Endothelial cell (in vitro differentiated cells): Measurements from ENCODE around the gene KRT38. TPM values are rescaled to one million over a fixed set of nuclear protein-coding genes. Genes with fewer than 3 reads are reported as not detected.

Source experiments
- DNase-seq: peaks from one replicate; pipeline ENCODE4 v3.0.0; 2021; ENCODE audit warnings: low spot score
- H3K27ac Mint-ChIP-seq: one replicate; pipeline ENCODE4 v1.8.0; 2021; ENCODE audit warnings: mixed read lengths, inconsistent platforms; ENCODE audit not compliant: unreplicated experiment
- H3K27me3 Mint-ChIP-seq: one replicate; pipeline ENCODE4 v1.8.0; 2021; ENCODE audit warnings: mild to moderate bottlenecking, moderate library complexity, mixed read lengths, inconsistent platforms; ENCODE audit not compliant: unreplicated experiment
- H3K36me3 Mint-ChIP-seq: one replicate; pipeline ENCODE4 v1.8.0; 2021; ENCODE audit warnings: mild to moderate bottlenecking, low read depth, mixed read lengths, inconsistent platforms; ENCODE audit not compliant: unreplicated experiment
- H3K4me1 Mint-ChIP-seq: one replicate; pipeline ENCODE4 v1.8.0; 2021; ENCODE audit warnings: mild to moderate bottlenecking, mixed read lengths, inconsistent platforms; ENCODE audit not compliant: unreplicated experiment
- H3K4me3 Mint-ChIP-seq: one replicate; pipeline ENCODE4 v1.8.0; 2021; ENCODE audit warnings: mild to moderate bottlenecking, mixed read lengths, inconsistent platforms; ENCODE audit not compliant: unreplicated experiment
- H3K9me3 Mint-ChIP-seq: one replicate; pipeline ENCODE4 v1.8.0; 2021; ENCODE audit warnings: mixed read lengths, inconsistent platforms; ENCODE audit not compliant: unreplicated experiment
- total RNA-seq: library from RNA; stranded (reverse); fragmentation: NEBNext Ultra II Directional; extraction: Animal tissue kit (Norgen Biotek cat#: 25700); gene quantifications from one replicate; pipeline ENCODE4 v1.2.1, GENCODE V29; 2021; ENCODE audit not compliant: unreplicated experiment
- TF ChIP-seq, protein P1 (sequence below): fragments of 200-600 bp; sonication (generic); IDR thresholded peaks from one replicate; pipeline ENCODE4 v1.5.0; 2021; ENCODE audit warnings: antibody characterized with exemption; ENCODE audit not compliant: unreplicated experiment

Gene KRT38
- total RNA-seq, 1 donor from 2014 or later: not detected

DNA sequence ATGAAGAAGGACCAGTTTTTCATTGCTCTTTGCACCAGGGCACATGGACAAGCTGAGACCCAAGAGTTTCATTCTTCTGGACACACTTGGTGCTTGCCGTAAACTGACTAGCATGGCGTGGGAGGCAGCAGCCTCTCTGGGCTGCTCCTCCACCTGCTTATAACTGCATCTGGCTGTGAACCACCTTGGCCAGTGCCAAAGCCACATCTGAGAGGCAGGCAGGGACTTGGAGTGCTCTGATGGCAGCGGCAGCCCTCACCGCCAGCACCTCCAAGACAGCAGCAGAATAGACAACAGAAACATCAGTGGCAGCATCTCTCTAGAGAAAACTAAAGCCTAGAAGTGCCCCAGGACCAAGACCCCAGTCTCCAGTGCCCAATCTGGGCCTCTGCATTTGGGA is 21.1 kb downstream of the KRT38 start:
- Mint-ChIP-seq H3K27me3 (peaks cover 1% of the 10 kb centered on the region), H3K9me3 (no peaks in the 10 kb centered on the region), H3K27ac (no peak overlapping the region), H3K4me3 (no peak overlapping the region), H3K4me1 (no peaks in the 10 kb centered on the region), H3K36me3 (no peaks in the 10 kb centered on the region)
- TF ChIP-seq, protein P1, sequence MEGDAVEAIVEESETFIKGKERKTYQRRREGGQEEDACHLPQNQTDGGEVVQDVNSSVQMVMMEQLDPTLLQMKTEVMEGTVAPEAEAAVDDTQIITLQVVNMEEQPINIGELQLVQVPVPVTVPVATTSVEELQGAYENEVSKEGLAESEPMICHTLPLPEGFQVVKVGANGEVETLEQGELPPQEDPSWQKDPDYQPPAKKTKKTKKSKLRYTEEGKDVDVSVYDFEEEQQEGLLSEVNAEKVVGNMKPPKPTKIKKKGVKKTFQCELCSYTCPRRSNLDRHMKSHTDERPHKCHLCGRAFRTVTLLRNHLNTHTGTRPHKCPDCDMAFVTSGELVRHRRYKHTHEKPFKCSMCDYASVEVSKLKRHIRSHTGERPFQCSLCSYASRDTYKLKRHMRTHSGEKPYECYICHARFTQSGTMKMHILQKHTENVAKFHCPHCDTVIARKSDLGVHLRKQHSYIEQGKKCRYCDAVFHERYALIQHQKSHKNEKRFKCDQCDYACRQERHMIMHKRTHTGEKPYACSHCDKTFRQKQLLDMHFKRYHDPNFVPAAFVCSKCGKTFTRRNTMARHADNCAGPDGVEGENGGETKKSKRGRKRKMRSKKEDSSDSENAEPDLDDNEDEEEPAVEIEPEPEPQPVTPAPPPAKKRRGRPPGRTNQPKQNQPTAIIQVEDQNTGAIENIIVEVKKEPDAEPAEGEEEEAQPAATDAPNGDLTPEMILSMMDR: no peak
- no peak for DNase-seq

DNA sequence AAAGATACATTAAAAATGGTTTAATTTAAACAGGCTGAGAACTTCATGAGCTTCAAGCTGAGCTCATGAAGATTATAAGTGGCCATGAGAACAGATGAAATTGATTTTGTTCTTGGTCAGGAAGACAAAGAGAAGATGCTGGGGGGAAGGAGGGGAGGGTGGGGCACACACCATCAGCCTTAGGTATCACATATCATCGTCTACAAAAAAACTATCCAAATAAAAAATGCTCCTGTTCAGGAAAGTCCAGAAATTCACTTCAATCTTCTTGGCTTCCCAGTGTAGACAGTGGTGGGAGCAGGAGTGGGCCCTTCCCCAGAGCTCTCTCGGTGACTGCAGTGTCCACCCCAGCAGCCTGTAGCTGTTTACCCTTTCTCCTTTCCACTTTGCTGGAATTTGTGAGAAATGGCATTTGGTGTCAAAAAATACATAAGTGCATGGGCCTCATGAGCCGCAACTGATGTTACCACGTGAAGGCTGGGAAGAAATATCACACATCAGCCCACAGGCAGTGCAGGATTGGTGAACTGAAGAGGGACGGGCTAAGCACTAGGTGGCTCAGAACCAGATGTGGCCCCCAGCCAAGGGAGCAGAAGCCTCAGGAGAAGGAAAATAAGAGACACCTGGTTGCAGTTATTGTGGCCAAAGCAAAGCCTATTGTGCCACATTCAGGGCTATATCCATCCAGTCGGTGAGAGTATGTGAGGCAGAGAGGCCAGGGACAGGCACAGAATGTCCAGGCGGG is 22.5 kb downstream of the KRT38 start:
- no peak overlapping the region for H3K4me3 Mint-ChIP-seq
- no peak for DNase-seq
- H3K9me3 Mint-ChIP-seq: no peaks in the 10 kb centered on the region
- TF ChIP-seq, protein P1: no peak
- no peak overlapping the region for H3K27ac Mint-ChIP-seq
- H3K4me1 Mint-ChIP-seq: no peaks in the 10 kb centered on the region
- H3K36me3 Mint-ChIP-seq: no peaks in the 10 kb centered on the region
- H3K27me3 Mint-ChIP-seq: peaks cover 1% of the 10 kb centered on the region

DNA sequence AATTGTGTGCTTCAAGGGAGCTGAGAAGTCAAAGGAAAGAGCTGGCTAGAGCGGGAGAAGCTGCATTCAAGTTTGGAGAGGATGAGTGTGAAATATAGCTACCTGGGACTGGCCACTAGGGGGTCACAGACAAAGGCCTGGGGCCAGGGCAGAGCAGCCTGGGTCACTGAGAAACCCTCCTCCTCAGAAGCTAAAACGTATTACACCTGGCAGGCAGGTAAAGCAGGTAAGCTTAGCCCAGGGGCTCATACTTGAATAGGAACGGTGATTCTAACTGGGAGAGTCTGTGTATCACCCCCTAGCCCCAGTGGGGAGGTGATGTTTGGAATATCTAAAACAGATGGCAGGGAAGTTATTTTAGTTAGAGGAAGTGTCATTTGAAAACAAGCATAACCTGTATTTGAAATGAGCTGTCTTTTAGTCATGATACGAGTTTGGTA is 23.2 kb downstream of the KRT38 start:
- Mint-ChIP-seq H3K36me3 (no peaks in the 10 kb centered on the region), H3K9me3 (no peaks in the 10 kb centered on the region), H3K27me3 (peaks cover 1% of the 10 kb centered on the region), H3K27ac (no peak overlapping the region), H3K4me1 (no peaks in the 10 kb centered on the region), H3K4me3 (no peak overlapping the region)
- TF ChIP-seq, protein P1: peak; percentile 51
- peak; percentile 30 for DNase-seq

DNA sequence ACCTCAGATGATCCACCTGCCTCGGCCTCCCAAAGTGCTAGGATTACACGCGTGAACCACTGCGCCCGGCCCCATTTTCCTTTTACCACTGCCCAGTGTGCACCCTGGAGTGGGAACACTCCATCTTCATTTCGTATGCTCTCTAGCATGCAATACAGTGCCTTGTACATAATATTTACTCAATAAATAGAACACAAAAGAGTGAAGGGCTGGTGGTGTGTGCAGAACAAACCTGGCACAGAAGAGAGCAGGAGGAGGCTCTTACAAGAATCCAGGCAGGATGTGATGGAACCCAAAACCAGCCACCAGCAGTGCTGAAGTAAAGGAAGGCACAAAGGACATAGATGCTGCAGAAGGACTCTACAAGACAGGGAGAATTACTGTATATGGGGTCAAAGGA is 23.7 kb downstream of the KRT38 start:
- no peak overlapping the region for H3K27ac Mint-ChIP-seq
- H3K9me3 Mint-ChIP-seq: no peaks in the 10 kb centered on the region
- H3K36me3 Mint-ChIP-seq: no peaks in the 10 kb centered on the region
- DNase-seq: no peak
- no peak overlapping the region for H3K4me3 Mint-ChIP-seq
- peaks cover 1% of the 10 kb centered on the region for H3K27me3 Mint-ChIP-seq
- H3K4me1 Mint-ChIP-seq: no peaks in the 10 kb centered on the region
- TF ChIP-seq, protein P1: no peak

DNA sequence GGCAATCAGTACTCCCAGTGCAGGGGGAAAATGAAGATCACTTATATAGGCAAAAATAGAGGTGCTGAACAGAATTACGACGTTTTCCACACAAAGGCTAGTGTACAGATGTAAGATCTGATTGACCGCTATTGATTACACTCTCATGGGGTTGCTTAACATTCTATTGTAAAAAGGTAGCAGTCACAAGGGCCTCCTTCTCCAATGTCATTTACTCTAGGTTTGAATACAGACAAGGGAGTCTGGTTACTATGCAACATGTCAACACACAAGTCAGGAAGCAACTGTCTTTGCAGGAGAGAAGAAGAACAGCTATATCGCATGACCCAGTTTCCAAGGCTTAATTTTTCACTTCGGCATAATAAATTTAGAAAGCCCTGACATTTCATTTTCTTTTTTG is 24.3 kb downstream of the KRT38 start:
- no peak overlapping the region for H3K27ac Mint-ChIP-seq

More for the DNA sequence above, 24.3 kb downstream of the KRT38 start:
- TF ChIP-seq, protein P1: no peak
- no peak for DNase-seq
- no peak overlapping the region for H3K4me3 Mint-ChIP-seq
- H3K36me3 Mint-ChIP-seq: no peaks in the 10 kb centered on the region
- H3K27me3 Mint-ChIP-seq: peaks cover 1% of the 10 kb centered on the region
- H3K4me1 Mint-ChIP-seq: no peaks in the 10 kb centered on the region
- no peaks in the 10 kb centered on the region for H3K9me3 Mint-ChIP-seq
